Cortex of kidney (tissue), 1 donor: ENCODE results near the gene CACNA2D2.

Experiments
- DNase-seq: peaks from one replicate; lab custom pipeline; 2025; lab: John Stamatoyannopoulos, UW

CACNA2D2 gene

DNA sequence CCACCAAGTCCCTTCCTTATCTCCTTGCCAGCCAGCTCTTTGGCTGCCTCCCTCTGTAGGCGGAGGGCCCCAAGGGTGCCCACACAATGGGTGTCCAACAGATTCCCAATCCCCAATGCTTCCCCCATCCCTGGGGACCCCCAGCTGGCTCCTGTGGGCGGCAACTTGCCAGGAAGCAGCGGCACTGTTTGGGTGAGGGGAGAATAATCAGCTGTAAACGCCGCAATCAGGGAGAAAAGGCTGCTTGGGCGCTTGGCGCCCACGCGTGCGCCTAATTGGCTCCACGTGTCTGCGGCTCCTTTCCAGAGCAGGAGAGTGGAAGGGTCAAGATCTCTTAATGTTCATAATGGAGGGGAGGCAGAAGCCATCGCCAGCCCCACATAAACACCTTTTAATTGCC, 76.2 kb downstream of the CACNA2D2 start:
- no peak for DNase-seq

- no peak for DNase-seq
These were observed 77.5 kb downstream of the CACNA2D2 start for GRCh38 chr3:50425911-50426310.

DNA sequence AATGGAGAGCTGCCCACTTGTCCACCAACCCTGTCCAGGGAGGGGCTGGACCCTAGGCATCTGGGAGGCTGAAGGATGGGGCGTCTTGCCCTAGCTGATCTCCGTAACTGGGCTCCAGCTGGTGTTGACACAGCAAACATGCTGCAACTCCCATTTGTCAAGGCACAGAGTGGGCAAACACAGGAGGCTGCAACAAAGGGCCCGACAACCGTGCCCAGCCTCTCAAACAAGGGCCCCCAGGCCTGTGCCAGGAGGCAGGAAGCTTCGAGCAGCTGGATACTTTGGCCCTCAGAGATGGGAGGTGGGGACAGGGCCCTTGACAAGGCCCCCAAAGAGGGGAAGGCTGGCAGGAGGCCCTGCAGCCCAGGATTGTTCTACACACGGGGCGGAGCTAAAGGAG, 79.9 kb downstream of the CACNA2D2 start:
- no peak for DNase-seq

DNA sequence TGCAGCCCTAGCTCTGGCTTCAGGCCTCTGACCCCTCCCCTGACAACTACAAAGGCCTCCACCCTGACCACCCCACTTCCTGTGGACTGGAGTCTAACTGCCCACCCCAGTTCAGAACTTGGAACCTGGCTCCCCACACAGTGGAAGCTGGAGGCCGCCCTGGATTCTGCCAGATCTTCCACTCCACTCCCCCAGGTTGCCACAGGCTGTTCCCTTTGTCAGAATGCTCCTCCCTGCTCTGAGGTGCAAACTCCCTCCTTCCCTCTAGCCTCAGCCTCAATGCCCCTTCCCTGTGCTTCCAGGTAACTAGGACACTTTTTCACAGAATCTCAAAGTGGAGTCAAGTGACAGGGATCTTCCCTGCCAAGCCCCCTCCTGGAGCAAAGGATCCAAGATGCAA, 81.3 kb downstream of the CACNA2D2 start:
- no peak for DNase-seq

GRCh38 chr3:50419595-50420370, 83.7 kb downstream of the CACNA2D2 start:
- DNase-seq, result no peak

- no peak for DNase-seq
These were observed 84.6 kb downstream of the CACNA2D2 start for GRCh38 chr3:50418850-50419249.

GRCh38 chr3:50417637-50418033, 85.8 kb downstream of the CACNA2D2 start:
- no peak for DNase-seq

DNA sequence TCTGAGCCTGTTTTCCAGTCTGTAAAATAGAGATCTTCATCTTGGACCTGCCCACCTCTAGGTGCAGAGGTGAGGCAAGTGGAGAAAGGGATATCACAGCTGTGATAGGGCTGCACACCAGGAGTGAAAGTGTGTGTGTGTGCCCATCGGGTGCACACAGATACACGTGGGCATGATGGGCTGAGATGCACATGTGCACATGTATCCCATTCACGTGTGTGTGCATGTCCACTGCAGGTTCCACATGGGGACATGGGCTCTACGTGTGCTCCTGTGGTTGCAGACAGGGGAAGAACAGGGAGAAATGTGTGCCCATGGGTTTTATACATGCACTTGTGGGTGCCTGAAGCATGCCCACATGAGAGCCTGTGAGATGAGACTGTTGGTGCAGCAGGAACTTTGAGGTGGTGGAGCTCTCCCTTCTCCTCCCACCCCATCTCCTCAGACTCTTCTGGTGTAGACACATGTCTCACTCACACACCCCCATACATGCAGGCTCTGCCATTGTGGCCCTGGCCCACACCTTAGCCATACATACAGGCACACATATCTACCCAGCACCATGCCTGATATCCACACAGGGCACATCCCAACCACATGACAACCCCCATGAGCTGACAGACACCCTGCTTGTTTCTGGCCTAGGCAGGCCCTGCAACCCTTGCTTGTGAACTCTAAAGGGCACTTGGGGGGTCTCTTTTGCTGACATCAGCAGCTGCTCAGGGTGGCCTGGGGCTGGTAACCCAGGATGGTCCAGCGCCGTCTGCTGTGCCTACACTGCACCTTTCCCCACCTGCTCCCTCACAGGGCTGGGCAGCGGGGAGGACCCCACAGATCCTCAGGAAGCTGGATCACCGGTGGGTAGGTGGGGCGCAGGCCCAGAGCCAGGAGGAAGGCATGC, 86.4 kb downstream of the CACNA2D2 start:
- no peak for DNase-seq

DNA sequence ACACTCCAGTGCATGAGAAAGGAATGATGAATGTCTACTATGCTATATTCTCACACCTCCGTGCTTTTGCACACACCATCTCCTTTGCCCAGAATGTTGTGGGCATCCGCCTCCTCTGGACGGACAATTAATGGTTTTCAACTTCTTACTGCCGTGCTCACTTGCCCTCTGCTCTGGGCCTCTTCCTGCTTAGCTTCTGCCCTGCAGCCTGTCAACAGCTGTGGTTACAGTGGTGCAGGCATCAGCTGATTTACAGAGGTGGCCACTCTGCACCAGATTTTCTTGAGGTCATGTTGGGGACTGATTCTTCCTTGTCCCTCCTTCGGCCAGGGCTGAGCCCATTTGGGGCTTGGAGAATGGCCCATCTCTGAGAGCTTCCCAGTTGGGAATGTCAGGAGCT, 87.6 kb downstream of the CACNA2D2 start:
- no peak for DNase-seq

DNA sequence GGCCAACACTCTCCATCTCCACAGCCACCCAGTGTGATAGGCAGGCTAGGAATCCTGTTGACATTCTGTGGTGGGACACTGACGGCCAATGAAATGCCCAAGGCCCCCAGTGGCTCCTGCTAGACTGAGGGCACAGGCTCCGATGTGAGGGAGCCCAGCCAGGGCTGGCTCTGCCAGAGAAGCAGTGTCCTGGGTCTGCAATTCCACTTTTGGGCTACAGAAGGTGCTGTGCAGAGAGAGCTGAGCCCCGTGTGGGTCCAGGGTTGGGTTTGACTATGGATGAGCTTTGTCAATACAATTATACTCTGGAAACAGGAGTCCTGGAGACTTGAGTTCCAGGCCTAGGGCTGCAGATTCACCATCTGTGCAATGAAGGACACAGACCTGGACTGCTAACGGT, 88.4 kb downstream of the CACNA2D2 start:
- DNase-seq, result no peak

- no peak for DNase-seq
These were observed 88.8 kb downstream of the CACNA2D2 start for GRCh38 chr3:50414616-50415015.

DNA sequence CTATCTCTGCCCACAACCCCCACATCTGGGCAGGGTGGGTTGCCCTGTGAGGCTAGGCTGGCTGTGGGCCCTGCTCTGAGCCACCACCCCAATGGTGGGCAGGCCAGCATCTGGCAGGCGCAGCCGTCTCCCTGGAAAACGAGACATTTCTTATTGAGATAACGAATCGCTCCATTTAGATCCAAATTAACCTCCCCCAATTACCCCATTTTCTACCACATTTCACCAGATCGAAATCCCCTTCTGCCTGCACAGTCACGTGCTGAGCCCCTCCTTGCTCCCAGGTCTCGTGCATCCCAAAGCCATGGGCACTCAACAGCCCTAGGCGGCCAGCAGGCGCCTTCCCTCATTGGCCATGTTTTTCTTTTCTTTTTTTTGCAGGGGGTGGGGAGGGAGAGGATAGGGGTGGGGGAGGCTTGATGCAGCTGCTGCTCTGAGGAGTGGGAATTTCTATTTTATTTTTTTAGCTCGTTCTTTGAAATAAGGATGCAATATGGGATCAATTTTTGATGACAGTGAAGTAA, 91.1 kb downstream of the CACNA2D2 start:
- DNase-seq, result no peak

DNA sequence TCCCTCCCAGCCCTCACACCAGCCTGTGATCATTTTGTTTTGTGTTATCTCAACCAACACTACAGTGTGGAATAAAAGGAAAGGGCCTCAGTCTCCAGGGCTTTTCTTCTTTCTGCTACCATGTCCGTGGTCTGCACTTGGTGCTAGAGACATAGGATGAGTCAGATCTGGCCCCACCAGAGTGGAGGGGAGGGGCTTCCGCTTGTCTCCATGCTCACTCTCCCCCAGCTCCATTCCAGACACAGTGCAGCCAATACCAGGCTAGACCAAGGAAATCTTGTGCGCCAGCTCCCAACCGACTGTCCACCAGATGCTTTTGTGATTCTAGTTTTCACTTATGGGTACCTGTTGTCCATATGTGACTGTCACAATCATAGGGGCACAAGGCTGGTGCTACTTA, 92.2 kb downstream of the CACNA2D2 start:
- no peak for DNase-seq

GRCh38 chr3:50410608-50411139, 92.8 kb downstream of the CACNA2D2 start:
- no peak for DNase-seq

DNA sequence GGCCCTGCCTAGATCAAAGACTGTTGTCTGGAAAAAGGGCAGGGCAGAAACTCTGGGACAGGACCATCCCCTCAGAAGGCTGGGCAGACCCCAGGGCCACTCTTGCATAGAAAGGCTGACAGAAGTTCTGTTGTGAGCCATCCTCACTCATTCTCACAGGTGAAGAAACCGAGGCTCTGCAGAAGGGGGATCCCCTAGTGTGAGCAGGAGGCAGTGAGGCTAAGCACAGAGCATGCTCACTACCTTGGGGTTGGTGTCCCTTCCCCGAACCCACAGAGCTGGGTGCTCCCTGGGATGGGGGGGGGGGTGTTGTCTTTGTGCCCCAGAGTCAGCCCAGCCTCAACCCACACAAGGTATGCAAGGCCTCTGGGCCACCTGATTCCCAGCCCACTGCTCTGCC, 93.2 kb downstream of the CACNA2D2 start:
- DNase-seq, result no peak

GRCh38 chr3:50408443-50408944, 94.9 kb downstream of the CACNA2D2 start:
- no peak for DNase-seq

GRCh38 chr3:50406487-50406886, 96.9 kb downstream of the CACNA2D2 start:
- no peak for DNase-seq

- DNase-seq, result no peak
These were observed 98.2 kb downstream of the CACNA2D2 start for GRCh38 chr3:50405249-50405648.

DNA sequence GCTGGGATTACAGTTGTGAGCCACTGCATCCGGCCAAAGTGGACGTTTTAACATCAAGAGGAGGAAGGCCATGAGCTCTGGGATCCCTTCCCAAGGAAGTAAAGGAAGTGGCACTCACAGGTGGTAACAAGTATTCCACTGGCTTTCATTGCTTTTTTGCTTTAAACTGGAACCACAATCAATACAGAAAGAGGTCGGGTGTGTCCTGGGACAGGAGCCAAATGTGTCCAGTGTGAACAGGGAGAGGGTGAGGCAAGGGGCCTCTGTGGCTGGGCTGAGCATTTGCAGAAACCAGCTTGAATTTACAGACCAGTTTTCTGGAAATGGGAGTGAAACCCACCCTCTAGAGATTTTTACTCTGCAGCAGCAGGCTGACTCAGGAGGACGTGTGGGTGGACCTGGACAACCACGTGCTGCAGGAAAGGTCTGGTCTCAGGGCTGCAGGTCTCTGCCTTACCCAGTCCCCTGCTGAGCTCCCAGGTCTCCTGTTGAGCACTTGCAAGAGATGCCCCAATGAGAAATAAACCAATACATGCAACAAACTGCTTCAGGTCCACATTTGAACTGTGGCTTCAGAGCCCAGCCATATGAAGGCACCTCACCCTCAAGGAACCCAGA, 101.3 kb downstream of the CACNA2D2 start:
- no peak for DNase-seq

DNA sequence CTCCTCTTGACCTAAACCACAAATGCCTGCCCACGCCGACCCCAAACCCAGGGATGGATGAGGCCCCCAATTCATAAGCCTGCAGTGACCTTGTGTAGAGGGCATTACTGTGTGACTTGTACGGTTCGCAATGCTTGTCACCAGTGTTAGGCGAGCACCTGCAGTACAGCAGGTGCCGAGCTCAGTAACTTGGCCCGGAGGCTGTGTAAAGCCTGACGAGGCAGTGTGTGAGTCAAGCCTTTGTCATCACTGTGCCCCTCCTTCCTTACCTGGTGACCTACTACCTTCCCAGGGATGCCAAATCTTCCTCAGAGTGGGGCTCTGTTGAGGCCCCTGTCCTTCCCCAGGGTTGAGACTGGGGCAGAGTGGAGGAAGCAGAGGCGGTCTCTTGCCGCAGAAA, 106.9 kb downstream of the CACNA2D2 start:
- DNase-seq, result no peak

- DNase-seq, result no peak
These were observed 108.2 kb downstream of the CACNA2D2 start for GRCh38 chr3:50395070-50395860.
